Measurements from ENCODE around the gene BSX.

Gene BSX

DNA sequence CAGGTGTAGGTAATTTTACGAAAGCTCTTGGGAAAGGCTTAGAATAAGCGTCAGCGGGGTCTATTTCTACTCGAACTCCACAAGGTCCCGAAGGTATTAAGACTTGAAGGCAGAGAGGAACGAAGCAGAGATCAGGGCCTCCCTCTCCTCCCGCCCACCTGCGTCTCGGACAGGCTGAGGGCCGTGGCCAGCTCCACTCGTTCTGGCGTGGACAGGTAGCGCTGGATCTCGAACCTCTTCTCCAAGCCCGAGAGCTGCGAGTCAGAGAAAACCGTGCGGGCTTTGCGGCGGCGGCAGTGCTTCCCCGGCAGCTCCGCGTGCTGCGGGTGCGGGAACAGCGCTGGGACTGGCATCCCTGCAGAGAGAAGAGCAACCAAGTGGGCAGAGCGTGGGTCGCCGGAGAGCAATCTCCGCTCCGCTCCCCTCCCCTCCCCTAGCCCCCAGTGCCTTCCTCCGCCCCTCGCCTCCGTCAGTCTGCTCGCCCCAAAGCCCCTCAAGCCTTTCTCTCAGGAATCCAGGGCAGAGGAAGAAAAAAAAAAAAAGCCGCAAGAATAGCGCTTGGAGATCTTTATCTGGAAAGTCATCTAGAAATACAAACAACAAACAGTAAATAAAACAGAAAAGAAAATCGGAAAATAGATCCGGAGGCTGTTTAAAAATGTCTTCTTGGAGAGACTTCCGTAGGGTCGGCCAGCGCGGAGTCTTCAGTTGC is 2.4 kb downstream of the BSX start:
- no peak overlapping the region for H3K4me3 ChIP-seq (ENCODE audit: low read depth, low read length)
- TF ChIP-seq, protein P1, sequence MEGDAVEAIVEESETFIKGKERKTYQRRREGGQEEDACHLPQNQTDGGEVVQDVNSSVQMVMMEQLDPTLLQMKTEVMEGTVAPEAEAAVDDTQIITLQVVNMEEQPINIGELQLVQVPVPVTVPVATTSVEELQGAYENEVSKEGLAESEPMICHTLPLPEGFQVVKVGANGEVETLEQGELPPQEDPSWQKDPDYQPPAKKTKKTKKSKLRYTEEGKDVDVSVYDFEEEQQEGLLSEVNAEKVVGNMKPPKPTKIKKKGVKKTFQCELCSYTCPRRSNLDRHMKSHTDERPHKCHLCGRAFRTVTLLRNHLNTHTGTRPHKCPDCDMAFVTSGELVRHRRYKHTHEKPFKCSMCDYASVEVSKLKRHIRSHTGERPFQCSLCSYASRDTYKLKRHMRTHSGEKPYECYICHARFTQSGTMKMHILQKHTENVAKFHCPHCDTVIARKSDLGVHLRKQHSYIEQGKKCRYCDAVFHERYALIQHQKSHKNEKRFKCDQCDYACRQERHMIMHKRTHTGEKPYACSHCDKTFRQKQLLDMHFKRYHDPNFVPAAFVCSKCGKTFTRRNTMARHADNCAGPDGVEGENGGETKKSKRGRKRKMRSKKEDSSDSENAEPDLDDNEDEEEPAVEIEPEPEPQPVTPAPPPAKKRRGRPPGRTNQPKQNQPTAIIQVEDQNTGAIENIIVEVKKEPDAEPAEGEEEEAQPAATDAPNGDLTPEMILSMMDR (IDR thresholded peaks at IDR 0.05; ENCODE audit: borderline replicate concordance, insufficient read depth, low read depth, low read length): no peak

DNA sequence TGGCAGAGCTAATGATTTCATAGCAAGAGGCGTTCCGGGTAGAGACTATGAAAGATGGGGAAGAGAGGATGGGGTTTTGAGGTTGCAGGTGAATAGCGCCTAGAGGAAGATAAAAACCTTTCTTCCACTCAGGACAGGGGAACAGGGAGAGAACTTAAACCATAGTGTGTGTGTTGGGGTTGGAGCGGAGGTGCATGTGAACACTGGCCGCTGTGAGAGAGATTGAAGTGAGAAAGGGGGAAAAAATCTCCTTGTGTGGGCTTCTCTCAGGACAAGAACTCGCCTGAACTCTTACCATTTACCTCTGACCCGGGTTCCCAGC is 3.4 kb downstream of the BSX start:
- TF ChIP-seq, protein P1 (IDR thresholded peaks at IDR 0.05; ENCODE audit: borderline replicate concordance, insufficient read depth, low read depth, low read length): no peak

DNA sequence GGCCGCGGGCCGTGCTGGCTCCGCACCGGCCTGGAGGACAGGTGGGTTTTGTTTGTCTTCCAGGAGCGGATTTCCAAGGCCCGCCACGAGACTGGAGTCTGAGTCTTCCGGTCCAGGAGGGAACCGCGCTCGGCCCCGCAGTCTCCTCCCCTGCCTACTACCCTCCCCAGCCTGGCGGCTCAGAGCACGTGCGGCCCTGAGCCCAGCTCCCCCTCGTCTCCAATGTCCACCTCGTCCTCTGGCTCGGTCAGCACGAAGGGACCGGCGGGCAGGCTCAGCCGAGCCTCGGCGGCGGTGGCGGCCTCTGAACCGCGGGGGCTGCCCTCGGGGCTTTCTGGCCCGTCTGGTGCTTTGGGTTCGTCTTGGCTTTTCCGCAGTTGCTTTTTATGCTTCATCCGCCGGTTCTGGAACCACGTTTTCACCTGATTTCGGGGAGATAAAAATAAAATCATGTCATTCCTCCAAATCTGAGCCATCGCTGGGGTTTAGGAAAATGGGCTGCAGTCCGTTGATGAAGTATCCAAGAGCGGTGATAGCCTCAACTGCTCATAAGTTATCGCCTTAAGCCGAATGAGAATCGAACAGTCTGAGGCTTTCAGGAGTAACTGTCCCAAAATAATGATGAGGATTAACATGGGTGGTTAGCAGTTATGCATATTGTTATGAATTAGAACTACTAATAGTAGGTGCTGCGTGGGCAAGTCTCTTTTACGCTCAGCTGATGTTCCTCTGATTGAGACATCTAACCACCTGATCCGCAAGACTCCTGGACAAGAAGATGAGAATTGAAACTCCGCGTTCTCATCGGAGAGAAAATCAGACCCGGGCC is 4.0 kb downstream of the BSX start:
- H3K4me3 ChIP-seq (ENCODE audit: low read depth, low read length): no peak overlapping the region
- TF ChIP-seq, protein P1 (IDR thresholded peaks at IDR 0.05; ENCODE audit: borderline replicate concordance, insufficient read depth, low read depth, low read length): no peak

More for the DNA sequence above, 3.4 kb downstream of the BSX start:
- H3K4me3 ChIP-seq (ENCODE audit: low read depth, low read length): no peak overlapping the region

DNA sequence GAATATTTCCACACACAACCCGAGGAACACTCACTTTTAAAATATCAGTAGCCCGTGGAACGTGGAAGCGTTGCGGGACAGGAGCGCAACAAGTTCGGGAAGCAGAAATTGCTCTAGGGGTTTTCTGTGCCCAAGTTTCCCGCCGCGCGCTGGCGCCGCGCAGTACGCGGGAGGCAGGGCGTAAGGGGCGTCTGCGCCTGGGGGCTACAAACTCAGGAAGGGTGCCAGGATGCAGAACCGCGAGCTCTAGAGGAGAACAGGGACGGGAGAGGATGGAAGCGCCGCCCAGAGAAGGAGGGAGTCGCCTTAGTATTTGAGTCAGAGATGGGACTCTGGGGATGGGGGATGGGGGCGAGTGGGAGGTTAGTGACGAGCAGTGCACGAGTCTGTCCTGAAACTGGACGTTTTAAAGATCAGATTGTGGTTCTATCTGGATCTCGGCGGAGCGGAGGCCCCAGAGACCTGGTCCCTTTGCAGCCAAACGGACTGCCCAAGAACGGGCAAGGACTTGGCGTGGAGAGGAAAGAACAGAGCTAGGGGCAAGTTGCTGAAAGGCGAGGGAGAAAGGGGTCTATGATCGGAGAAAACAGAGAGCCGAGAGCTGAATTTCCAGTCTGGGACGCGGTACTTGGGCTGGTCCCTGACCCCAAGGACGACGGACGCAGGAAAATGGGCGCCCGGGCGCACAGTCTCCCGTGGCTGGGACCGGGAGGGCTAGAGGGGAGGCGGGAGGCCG is 4.7 kb downstream of the BSX start:
- TF ChIP-seq, protein P1 (IDR thresholded peaks at IDR 0.05; ENCODE audit: borderline replicate concordance, insufficient read depth, low read depth, low read length): no peak
- no peak overlapping the region for H3K4me3 ChIP-seq (ENCODE audit: low read depth, low read length)

DNA sequence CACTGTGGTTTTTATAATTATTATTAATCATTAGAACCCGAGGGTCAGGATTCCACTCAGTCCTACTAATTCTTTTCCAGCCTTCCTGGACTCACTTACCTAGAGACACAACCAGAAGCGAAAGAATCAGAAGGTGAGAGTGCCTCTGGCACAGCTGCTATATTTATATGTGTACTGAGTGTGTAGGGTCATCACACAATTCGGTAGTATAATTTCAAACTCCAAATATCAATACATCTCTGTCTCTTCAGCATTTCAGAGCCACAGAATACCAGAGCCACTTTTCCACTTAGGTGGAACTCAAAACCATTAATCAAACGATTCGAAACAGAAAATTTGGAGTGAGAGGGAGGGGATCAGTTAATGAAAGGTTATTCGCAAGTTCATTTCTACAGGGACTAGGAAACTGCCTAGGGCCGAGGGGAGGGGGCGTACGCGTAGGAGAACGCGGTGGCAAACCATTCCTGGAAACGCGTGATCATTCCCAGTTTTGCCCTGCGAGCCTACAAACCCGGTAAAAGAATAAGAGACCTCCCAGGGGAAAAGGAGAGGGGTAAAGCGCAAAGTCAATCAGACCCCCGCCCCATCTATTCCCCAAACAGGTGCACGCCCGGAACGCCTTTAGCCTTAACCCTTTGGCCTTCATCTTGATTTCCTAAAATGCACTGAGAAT is 5.4 kb downstream of the BSX start:
- H3K4me3 ChIP-seq (ENCODE audit: low read depth, low read length): no peak overlapping the region
- TF ChIP-seq, protein P1 (IDR thresholded peaks at IDR 0.05; ENCODE audit: borderline replicate concordance, insufficient read depth, low read depth, low read length): no peak

DNA sequence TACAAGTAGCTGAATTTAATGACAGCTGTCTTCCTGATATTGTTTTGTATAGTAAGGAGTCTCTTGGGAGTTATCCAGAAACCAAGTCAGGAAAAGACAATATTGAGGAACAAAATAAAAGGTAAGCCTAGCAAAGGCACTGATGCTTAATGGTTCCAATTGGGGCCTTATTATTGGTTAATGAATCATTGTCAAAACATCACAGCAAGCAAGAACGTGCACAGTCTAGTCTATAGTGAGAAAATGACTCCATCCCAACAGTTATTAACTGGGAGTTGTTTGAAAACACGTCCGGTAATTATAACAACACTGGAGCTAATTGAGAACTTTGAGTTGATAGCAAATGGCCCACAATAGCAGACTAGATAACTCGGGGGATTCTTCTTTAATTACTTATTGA is 17.7 kb downstream of the BSX start:
- TF ChIP-seq, protein P1 (IDR thresholded peaks at IDR 0.05; ENCODE audit: borderline replicate concordance, insufficient read depth, low read depth, low read length): no peak
- no peak overlapping the region for H3K4me3 ChIP-seq (ENCODE audit: low read depth, low read length)

All from GM12875 (cell line).